HepG2 (cell line): ENCODE data around the gene ZNF474. TPM values are rescaled to one million over a fixed set of nuclear protein-coding genes. Genes with fewer than 3 reads are reported as not detected.

Experiments
- ATAC-seq: fragments of 200-7000 bp; cut with Tn5 transposase; 3 replicates; pipeline ENCODE4 v1.9.1; 2020; ENCODE audit warnings: mild to moderate bottlenecking, moderate library complexity
- BruUV-seq: library from RNA; stranded (reverse); fragments of 400-500 nt; replicated peaks from 2 replicates; lab custom pipeline; 2021; lab: Mats Ljungman, UMichigan
- CTCF ChIA-PET: fragments of 300-600 bp; formaldehyde crosslinking; extraction: SDS; loops from one replicate; lab custom pipeline; 2021; ENCODE audit warnings: low total read pairs, inconsistent platforms, low intra/inter-chr PET ratio; lab: Yijun Ruan, JAX
- POLR2A ChIA-PET: fragments of 350-600 bp; sonication (Branson Sonifier 250); formaldehyde crosslinking; loops from one replicate; lab custom pipeline; 2020; ENCODE audit warnings: antibody characterized with exemption, inconsistent platforms; lab: Yijun Ruan, JAX
- DNase-seq: peaks from one replicate; pipeline ENCODE4 v3.0.0-alpha.2; 2015; ENCODE audit warnings: low spot score
- FAIRE-seq: peaks from 3 replicates; lab custom pipeline; 2011; peaks lifted over from hg19 to GRCh38; lab: Jason Lieb, UNC
- H2AFZ ChIP-seq: one replicate; pipeline ENCODE4 v1.6.1; 2011; ENCODE audit warnings: low read length, inconsistent platforms
- H3K27ac ChIP-seq: fragments of 300-600 bp; 3 replicates; pipeline ENCODE4 v1.8.0; 2011; ENCODE audit warnings: mixed run types, mild to moderate bottlenecking, mixed read lengths, low read length, inconsistent platforms; ENCODE audit not compliant: insufficient read depth; ENCODE audit errors: extremely low read length
- H3K27me3 ChIP-seq, 2 experiments: fragments of 200-600 bp in 1 of 2; 2 replicates in 1 of 2; 3 replicates in 1 of 2; pipeline versions ENCODE4 v1.6.0 to v1.8.0; 2011; ENCODE audit warnings: low read length in 2 of 2, mild to moderate bottlenecking in 2 of 2, moderate library complexity in 2 of 2, inconsistent platforms in 1 of 2; ENCODE audit not compliant: insufficient read depth in 2 of 2, control insufficient read depth in 1 of 2
- H3K36me3 ChIP-seq, 2 experiments: fragments of 200-600 bp in 1 of 2; replicated peaks in 1 of 2; 2 replicates in 1 of 2; 3 replicates in 1 of 2; pipeline versions ENCODE4 v1.5.1 to v1.8.0; 2011; ENCODE audit warnings: low read length in 2 of 2, inconsistent platforms in 1 of 2; ENCODE audit not compliant: insufficient read depth in 2 of 2, control insufficient read depth in 1 of 2
- H3K4me1 ChIP-seq: 2 replicates; pipeline ENCODE4 v1.5.1; 2012; ENCODE audit warnings: low read length, inconsistent platforms; ENCODE audit not compliant: insufficient read depth
- H3K4me2 ChIP-seq: 2 replicates; pipeline ENCODE4 v1.6.0; 2011; ENCODE audit warnings: low read depth, low read length, inconsistent platforms
- H3K4me3 ChIP-seq, 3 experiments: fragments of 200-600 bp in 1 of 3; sonication (generic), shearing (Covaris generic) in 1 of 3; replicated peaks in 1 of 3; 2 replicates each; pipeline ENCODE4 v1.5.1; 2011 to 2016; ENCODE audit warnings: low read length in 3 of 3, inconsistent platforms in 2 of 3, low read depth in 2 of 3, mild to moderate bottlenecking in 2 of 3, control low read depth in 1 of 3, mixed read lengths in 1 of 3; ENCODE audit not compliant: insufficient read depth in 1 of 3
- H3K79me2 ChIP-seq: one replicate; pipeline ENCODE4 v1.6.1; 2011; ENCODE audit warnings: low read length, inconsistent platforms; ENCODE audit not compliant: insufficient read depth
- H3K9ac ChIP-seq: 2 replicates; pipeline ENCODE4 v1.6.0; 2011; ENCODE audit warnings: mild to moderate bottlenecking, low read depth, low read length, inconsistent platforms; ENCODE audit not compliant: insufficient read depth
- H3K9me3 ChIP-seq: 2 replicates; pipeline ENCODE4 v1.5.1; 2012; ENCODE audit warnings: mild to moderate bottlenecking, low read length
- H4K20me1 ChIP-seq: 2 replicates; pipeline ENCODE4 v1.6.0; 2011; ENCODE audit warnings: inconsistent platforms, mild to moderate bottlenecking, low read length, moderate library complexity; ENCODE audit not compliant: insufficient read depth
- ELF1 ChIP-seq: sonication (generic); formaldehyde crosslinking; IDR thresholded peaks from 2 replicates; pipeline ENCODE4 v1.4.0; 2020; ENCODE audit warnings: missing genetic modification reagents
- MBNL3 ChIP-seq: fragments of 250-450 bp; sonication (Bioruptor Pico); conservative IDR thresholded peaks from 2 replicates; pipeline ENCODE4 v1.8.0; 2022; ENCODE audit warnings: mild to moderate bottlenecking, inconsistent platforms
- NONO ChIP-seq, 2 experiments: fragments of 450-650 bp in 1 of 2; sonication (generic) in 1 of 2; formaldehyde crosslinking in 1 of 2; IDR thresholded peaks in 1 of 2; conservative IDR thresholded peaks in 1 of 2; 2 replicates each; pipeline versions ENCODE4 v1.6.1 to v1.8.0; 2017 to 2022; ENCODE audit warnings: mild to moderate bottlenecking in 1 of 2, missing genetic modification reagents in 1 of 2, moderate library complexity in 1 of 2
- PHF20 ChIP-seq: sonication (generic); formaldehyde crosslinking; IDR thresholded peaks from 2 replicates; pipeline ENCODE4 v1.5.0; 2020; ENCODE audit warnings: mild to moderate bottlenecking, missing genetic modification reagents
- PPARG ChIP-seq: conservative IDR thresholded peaks from 2 replicates; pipeline ENCODE4 v1.6.1; 2016; ENCODE audit warnings: missing biosample characterization, missing genetic modification reagents
- REPIN1 ChIP-seq: sonication (generic); formaldehyde crosslinking; IDR thresholded peaks from 2 replicates; pipeline ENCODE4 v1.8.0; 2022; ENCODE audit warnings: missing genetic modification reagents, low read depth, mild to moderate bottlenecking, borderline replicate concordance
- REST ChIP-seq, 2 experiments: IDR thresholded peaks; 2 replicates each; pipeline ENCODE4 v1.6.1; 2011 to 2012; ENCODE audit warnings: low read length in 2 of 2, borderline replicate concordance in 1 of 2, low read depth in 1 of 2, mild to moderate bottlenecking in 1 of 2, moderate library complexity in 1 of 2
- SMYD3 ChIP-seq: sonication (generic); formaldehyde crosslinking; IDR thresholded peaks from 2 replicates; pipeline ENCODE4 v1.8.1; 2023; ENCODE audit warnings: mild to moderate bottlenecking, missing genetic modification reagents
- TGIF2 ChIP-seq: IDR thresholded peaks from 2 replicates; pipeline ENCODE4 v1.6.1; 2016; ENCODE audit warnings: control low read depth, missing compliant biosample characterization
- ZBTB10 ChIP-seq: sonication (generic); formaldehyde crosslinking; IDR thresholded peaks from 2 replicates; pipeline ENCODE4 v1.4.0; 2020; ENCODE audit warnings: missing genetic modification reagents, borderline replicate concordance
- ZBTB42 ChIP-seq: sonication (generic); formaldehyde crosslinking; IDR thresholded peaks from 2 replicates; pipeline ENCODE4 v1.5.0; 2020; ENCODE audit warnings: mild to moderate bottlenecking, missing genetic modification reagents
- ZNF136 ChIP-seq: sonication (generic); formaldehyde crosslinking; IDR thresholded peaks from 2 replicates; pipeline ENCODE4 v1.8.1; 2022; ENCODE audit warnings: low read depth, mild to moderate bottlenecking, moderate library complexity, missing genetic modification reagents
- ZNF138 ChIP-seq: sonication (generic); formaldehyde crosslinking; IDR thresholded peaks from 2 replicates; pipeline ENCODE4 v1.5.0; 2020; ENCODE audit warnings: mild to moderate bottlenecking, low read depth, missing genetic modification reagents
- ZNF329 ChIP-seq: sonication (generic); formaldehyde crosslinking; IDR thresholded peaks from 2 replicates; pipeline ENCODE4 v1.9.0; 2021; ENCODE audit warnings: low read depth, mild to moderate bottlenecking, missing genetic modification reagents
- ZNF383 ChIP-seq: sonication (generic); formaldehyde crosslinking; IDR thresholded peaks from 2 replicates; pipeline ENCODE4 v1.4.0; 2020; ENCODE audit warnings: missing genetic modification reagents, mild to moderate bottlenecking, borderline replicate concordance
- ZNF607 ChIP-seq: sonication (generic); formaldehyde crosslinking; IDR thresholded peaks from 2 replicates; pipeline ENCODE4 v1.5.1; 2020; ENCODE audit warnings: missing genetic modification reagents, mild to moderate bottlenecking, borderline replicate concordance
- ZNF749 ChIP-seq: sonication (generic); formaldehyde crosslinking; IDR thresholded peaks from 2 replicates; pipeline ENCODE4 v1.8.0; 2022; ENCODE audit warnings: mild to moderate bottlenecking, missing genetic modification reagents, moderate library complexity, borderline replicate concordance
- ZNF776 ChIP-seq: sonication (generic); formaldehyde crosslinking; IDR thresholded peaks from 2 replicates; pipeline ENCODE4 v1.4.0; 2020; ENCODE audit warnings: mild to moderate bottlenecking, missing genetic modification reagents
- WGBS: methylation state at CpG from one replicate; pipeline ENCODE4 v1.1.6; 2017; ENCODE audit warnings: low lambda C conversion rate; 5-methylcytosine and 5-hydroxymethylcytosine counted together
- in situ Hi-C: cut with HindIII; loops from 2 replicates; pipeline ENCODE4 v1.10.0; 2017; ENCODE audit warnings: low pct_unique_long_range_greater_than_20kb; ENCODE audit not compliant: extremely low pct_ligation_motif_present
- intact Hi-C: fragments of 100-400 bp; cut with micrococcal nuclease; formaldehyde crosslinking; loops from one replicate; pipeline ENCODE4 v1.10.0; 2022; ENCODE audit not compliant: unreplicated experiment
- polyA plus RNA-seq, 8 experiments: library from polyadenylated mRNA; depleted of rRNA in 3 of 8; stranded (reverse) in 7 of 8; unstranded in 1 of 8; fragments of >200 nt; fragmentation: Illumina TruSeq in 4 of 8; extraction: Trizol in 4 of 8; gene quantifications; 2 replicates each; pipeline versions ENCODE4 v1.2.1 to v1.2.3, GENCODE V29; 2011 to 2016; ENCODE audit warnings: low read depth in 4 of 8, missing spikeins in 1 of 8, mixed read lengths in 1 of 8; ENCODE audit not compliant: insufficient read depth in 1 of 8
- total RNA-seq, 5 experiments: library from RNA; depleted of rRNA; stranded (reverse); fragments of >200 nt; fragmentation: Illumina TruSeq; extraction: Trizol; gene quantifications; 2 replicates each; pipeline ENCODE4 v1.2.3, GENCODE V29; 2016; ENCODE audit warnings: low read depth in 1 of 5

Gene ZNF474
- total and polyA plus RNA-seq, 2 of the 13 experiments (the other 11 are each of a cell fraction or from before 2014, with no cell fraction given) = 0.07 TPM; not detected in 1

GRCh38 chr5:122182491-122182921 is 53.2 kb downstream of the ZNF474 start (continued):
- TF ChIP-seq ZNF776 (no peak), TGIF2 (no peak), MBNL3 (CRISPR knock-in tag) (no peak), ZNF136 (CRISPR knock-in tag) (no peak), REPIN1 (CRISPR knock-in tag) (no peak), PHF20 (CRISPR knock-in tag) (no peak), SMYD3 (CRISPR knock-in tag) (no peak)

GRCh38 chr5:122183098-122183787 is 53.9 kb downstream of the ZNF474 start:
- ChIA-PET POLR2A (no interaction called here), CTCF (no interaction called here)
- H3K79me2 ChIP-seq = no peaks in the 10 kb centered on the region
- no peaks in the 10 kb centered on the region for H3K27me3 ChIP-seq
- H2AFZ ChIP-seq = no peak overlapping the region
- FAIRE-seq (no peak), DNase-seq (no peak), ATAC-seq (no peak)
- no peaks in the 10 kb centered on the region for H3K36me3 ChIP-seq
- WGBS = 16% methylated on average over 6 of the region's 7 CpGs
- H3K9ac ChIP-seq = no peak overlapping the region
- H4K20me1 ChIP-seq = no peaks in the 10 kb centered on the region
- no peak overlapping the region for H3K4me3 ChIP-seq
- no peaks in the 10 kb centered on the region for H3K4me1 ChIP-seq
- intact Hi-C loops = no loop called here
- H3K4me2 ChIP-seq = no peak overlapping the region
- H3K9me3 ChIP-seq = no peaks in the 10 kb centered on the region
- BruUV-seq = no TSS peak
- no peak overlapping the region for H3K27ac ChIP-seq
- in situ Hi-C loops = no loop called here
- TF ChIP-seq ZBTB10 (no peak), ZNF138 (CRISPR knock-in tag) (no peak), ZBTB42 (CRISPR knock-in tag) (no peak), PPARG (no peak), ZNF607 (no peak), ZNF383 (no peak), ZNF749 (no peak), NONO (IDR thresholded peaks at IDR 0.05) (no peak), NONO (CRISPR knock-in tag; conservative IDR thresholded peaks at IDR 0.05) (no peak), REST (IDR thresholded peaks at IDR 0.05; ENCODE audit: borderline replicate concordance in 1 of 2, low read depth in 1 of 2, low read length in 2 of 2) (no peak), ELF1 (CRISPR knock-in tag) (no peak), ZNF329 (CRISPR knock-in tag) (no peak)
